Gastrocnemius medialis (tissue), 4 donors: Measurements from ENCODE around the gene ADGRF3. TPM values are rescaled to one million over a fixed set of nuclear protein-coding genes. Genes with fewer than 3 reads are reported as not detected.
"Not testable (repeated sequence)": the region's sequence is repeated elsewhere in the genome, so short reads cannot be mapped to it uniquely, and the experiment has no call there.

Source experiments
- ATAC-seq, 2 donors: fragments of 150-250 bp; one replicate each; pipeline ENCODE4 v1.9.1; 2016
- DNase-seq, 2 donors: peaks; one replicate each; pipeline ENCODE4 v3.0.0-alpha.2; 2019
- H3K27ac ChIP-seq, 4 donors: fragments of 200-600 bp; sonication (generic); 1 replicate in 1 of 4; 2 replicates in 3 of 4; pipeline ENCODE4 v1.5.1; 2016 to 2018; ENCODE audit warnings: mild to moderate bottlenecking in 2 of 4, moderate library complexity in 1 of 4
- H3K27me3 ChIP-seq, 3 donors: fragments of 200-600 bp; sonication (generic) in 2 of 3; 1 replicate in 1 of 3; 2 replicates in 2 of 3; pipeline versions ENCODE4 v1.5.1 to v1.6.0; 2016 to 2019; ENCODE audit warnings: mild to moderate bottlenecking in 1 of 3, moderate library complexity in 1 of 3
- H3K36me3 ChIP-seq, 2 donors: fragments of 200-600 bp; sonication (generic) in 1 of 2; one replicate each; pipeline ENCODE4 v1.5.1; 2017 to 2018
- H3K4me1 ChIP-seq, 2 donors: fragments of 200-600 bp; sonication (generic) in 1 of 2; one replicate each; pipeline ENCODE4 v1.5.1; 2016 to 2017; ENCODE audit warnings: mild to moderate bottlenecking in 2 of 2
- H3K4me3 ChIP-seq, 4 donors: fragments of 200-600 bp; sonication (generic) in 3 of 4; 1 replicate in 1 of 4; 2 replicates in 3 of 4; pipeline ENCODE4 v1.5.1; 2016 to 2019; ENCODE audit warnings: mild to moderate bottlenecking in 2 of 4
- H3K9me3 ChIP-seq, 3 donors: fragments of 200-600 bp; sonication (generic) in 2 of 3; 1 replicate in 1 of 3; 2 replicates in 2 of 3; pipeline ENCODE4 v1.5.1; 2016 to 2019
- CTCF ChIP-seq, 5 experiments: fragments of 450-650 bp in 3 of 5; fragments of 200-600 bp in 2 of 5; sonication (generic) in 2 of 5; IDR thresholded peaks in 4 of 5; conservative IDR thresholded peaks in 1 of 5; 1 replicate in 4 of 5; 2 replicates in 1 of 5; pipeline ENCODE4 v1.5.1; 2016 to 2019; ENCODE audit warnings: antibody characterized with exemption in 5 of 5, mild to moderate bottlenecking in 3 of 5, moderate library complexity in 3 of 5
- POLR2A ChIP-seq, 2 donors: fragments of 450-650 bp; IDR thresholded peaks; one replicate each; pipeline ENCODE4 v1.6.1; 2017; ENCODE audit warnings: antibody characterized with exemption in 2 of 2, mild to moderate bottlenecking in 2 of 2, moderate library complexity in 2 of 2
- in situ Hi-C, 4 donors: fragments of 200-750 bp; cut with MboI; loops; one replicate each; pipeline versions ENCODE4 v1.15.0 to v1.8.0; 2017; ENCODE audit warnings: low sequenced_read_pairs in 4 of 4
- intact Hi-C: fragments of 100-400 bp; cut with DNase I; formaldehyde crosslinking; loops from one replicate; pipeline ENCODE4 v1.15.1; 2023; ENCODE audit warnings: low total_unique reads
- total RNA-seq, 4 donors: library from RNA; depleted of rRNA; stranded (reverse); fragments of >200 nt; gene quantifications; one replicate each; pipeline versions ENCODE4 v1.1.0 to v1.2.3, GENCODE V29; 2016

Gene ADGRF3
- total RNA-seq, 4 donors from 2014 or later, result not detected

- no peak overlapping the region for H3K4me3 ChIP-seq
- no peaks in the 10 kb centered on the region for H3K9me3 ChIP-seq
- intact Hi-C loops, result no loop called here
- DNase-seq, result no peak
- H3K36me3 ChIP-seq, result no peaks in the 10 kb centered on the region
- in situ Hi-C loops, result loop anchor here (5.0 to 25.0 kb wide), 3 partner anchors 88 to 363 kb away; partner anchors contain the start of gene KIF3C (in 1 of the 4)
- TF ChIP-seq POLR2A (IDR thresholded peaks at IDR 0.05), result no peak
- TF ChIP-seq CTCF (IDR thresholded peaks at IDR 0.05 in 4 of 5, conservative IDR thresholded peaks at IDR 0.05 in 1 of 5), result no peak
- no peak overlapping the region for H3K27ac ChIP-seq
- no peak for ATAC-seq
- H3K27me3 ChIP-seq, result no peaks in the 10 kb centered on the region
- H3K4me1 ChIP-seq, result no peaks in the 10 kb centered on the region
Measured at GRCh38 chr2:26324903-26325302, 21.7 kb downstream of the ADGRF3 start.

GRCh38 chr2:26324479-26324878, 22.1 kb downstream of the ADGRF3 start:
- in situ Hi-C loops, H3K4me1 ChIP-seq, H3K27ac ChIP-seq, H3K4me3 ChIP-seq, H3K27me3 ChIP-seq, intact Hi-C loops, H3K36me3 ChIP-seq, ATAC-seq, H3K9me3 ChIP-seq, DNase-seq: not testable (repeated sequence)

- Histone ChIP-seq H3K4me1 (no peaks in the 10 kb centered on the region), H3K9me3 (no peaks in the 10 kb centered on the region), H3K4me3 (no peak overlapping the region), H3K27ac (no peak overlapping the region), H3K36me3 (no peaks in the 10 kb centered on the region), H3K27me3 (no peaks in the 10 kb centered on the region)
- TF ChIP-seq POLR2A (IDR thresholded peaks at IDR 0.05) (no peak), CTCF (IDR thresholded peaks at IDR 0.05 in 4 of 5, conservative IDR thresholded peaks at IDR 0.05 in 1 of 5) (no peak)
- intact Hi-C loops, result no loop called here
- no peak for ATAC-seq
- no peak for DNase-seq
- in situ Hi-C loops, result no loop called here
Measured at GRCh38 chr2:26318950-26319349, 27.6 kb downstream of the ADGRF3 start.

GRCh38 chr2:26317377-26318105, 29.0 kb downstream of the ADGRF3 start:
- no peaks in the 10 kb centered on the region for H3K27me3 ChIP-seq
- in situ Hi-C loops, result no loop called here
- TF ChIP-seq CTCF (IDR thresholded peaks at IDR 0.05 in 4 of 5, conservative IDR thresholded peaks at IDR 0.05 in 1 of 5) (no peak), POLR2A (IDR thresholded peaks at IDR 0.05) (no peak)
- no peaks in the 10 kb centered on the region for H3K4me1 ChIP-seq
- ATAC-seq (no peak), DNase-seq (no peak)
- intact Hi-C loops, result no loop called here
- H3K27ac ChIP-seq, result no peak overlapping the region
- H3K4me3 ChIP-seq, result no peak overlapping the region
- no peaks in the 10 kb centered on the region for H3K36me3 ChIP-seq
- no peaks in the 10 kb centered on the region for H3K9me3 ChIP-seq

GRCh38 chr2:26316845-26317244, 29.7 kb downstream of the ADGRF3 start:
- no peak for DNase-seq
- Histone ChIP-seq H3K4me1 (no peaks in the 10 kb centered on the region), H3K36me3 (no peaks in the 10 kb centered on the region), H3K27ac (no peak overlapping the region), H3K4me3 (no peak overlapping the region), H3K9me3 (no peaks in the 10 kb centered on the region), H3K27me3 (no peaks in the 10 kb centered on the region)
- no peak for TF ChIP-seq CTCF (IDR thresholded peaks at IDR 0.05 in 4 of 5, conservative IDR thresholded peaks at IDR 0.05 in 1 of 5)
- no peak for TF ChIP-seq POLR2A (IDR thresholded peaks at IDR 0.05)
- ATAC-seq, result no peak
- in situ Hi-C loops (no loop called here), intact Hi-C loops (no loop called here)
